Common myeloid progenitor, CD34-positive (primary cell): ENCODE data around the gene MSRB3.
"Not testable (repeated sequence)": the region's sequence is repeated elsewhere in the genome, so short reads cannot be mapped to it uniquely, and the experiment has no call there.

ENCODE experiments used
- CTCF ChIA-PET: fragments of 350-600 bp; sonication (Branson Sonifier 250); formaldehyde crosslinking; loops from one replicate; lab custom pipeline; 2021; ENCODE audit warnings: antibody characterized with exemption; lab: Charles Lee
- POLR2A ChIA-PET: fragments of 350-600 bp; sonication (Branson Sonifier 250); formaldehyde crosslinking; loops from one replicate; lab custom pipeline; 2021; ENCODE audit warnings: antibody characterized with exemption; lab: Charles Lee
- DNase-seq, 3 donors: peaks; one replicate each; pipeline versions ENCODE4 v3.0.0 to v3.0.0-alpha.2; 2013
- H3K27ac ChIP-seq, 2 experiments: 1 replicate in 1 of 2; 2 replicates in 1 of 2; pipeline ENCODE4 v1.7.0; 2013; ENCODE audit warnings: inconsistent platforms in 2 of 2, low read length in 2 of 2, mild to moderate bottlenecking in 2 of 2, low read depth in 1 of 2, moderate library complexity in 1 of 2; ENCODE audit not compliant: severe bottlenecking in 2 of 2, insufficient read depth in 1 of 2, poor library complexity in 1 of 2
- H3K27me3 ChIP-seq, 5 experiments: replicated peaks in 2 of 5; 1 replicate in 3 of 5; 2 replicates in 2 of 5; pipeline versions ENCODE4 v1.6.1 to v1.7.0; 2013; ENCODE audit warnings: low read length in 4 of 5, mild to moderate bottlenecking in 2 of 5, moderate library complexity in 2 of 5, inconsistent platforms in 1 of 5; ENCODE audit not compliant: insufficient read depth in 5 of 5, control insufficient read depth in 4 of 5
- H3K36me3 ChIP-seq, 4 experiments: 1 replicate in 2 of 4; 2 replicates in 2 of 4; pipeline versions ENCODE4 v1.6.1 to v1.7.0; 2013; ENCODE audit warnings: low read length in 3 of 4, control low read depth in 1 of 4, mild to moderate bottlenecking in 1 of 4; ENCODE audit not compliant: control insufficient read depth in 4 of 4, insufficient read depth in 4 of 4
- H3K4me1 ChIP-seq, 4 experiments: 1 replicate in 3 of 4; 2 replicates in 1 of 4; pipeline versions ENCODE4 v1.6.1 to v1.7.1; 2013; ENCODE audit warnings: low read length in 3 of 4, mild to moderate bottlenecking in 3 of 4, control low read depth in 1 of 4, inconsistent platforms in 1 of 4, moderate library complexity in 1 of 4; ENCODE audit not compliant: control insufficient read depth in 4 of 4, insufficient read depth in 4 of 4; ENCODE audit errors: control extremely low read depth in 1 of 4
- H3K4me3 ChIP-seq, 7 experiments: 1 replicate in 4 of 7; 2 replicates in 3 of 7; pipeline versions ENCODE4 v1.5.1 to v1.7.0; 2013; ENCODE audit warnings: mild to moderate bottlenecking in 7 of 7, low read length in 6 of 7, moderate library complexity in 6 of 7, inconsistent platforms in 2 of 7, low read depth in 2 of 7, control low read depth in 1 of 7; ENCODE audit not compliant: insufficient read depth in 4 of 7, control insufficient read depth in 1 of 7; ENCODE audit errors: extremely low read depth in 1 of 7
- H3K9me3 ChIP-seq, 5 experiments: 1 replicate in 4 of 5; 2 replicates in 1 of 5; pipeline versions ENCODE4 v1.6.1 to v1.7.1; 2013; ENCODE audit warnings: low read length in 4 of 5, mild to moderate bottlenecking in 2 of 5, inconsistent platforms in 1 of 5, low read depth in 1 of 5, moderate library complexity in 1 of 5; ENCODE audit not compliant: control insufficient read depth in 4 of 5, insufficient read depth in 2 of 5; ENCODE audit errors: control extremely low read depth in 1 of 5
- WGBS: methylation state at CpG from one replicate; pipeline ENCODE4 v1.1.5; 2013; ENCODE audit not compliant: insufficient coverage; 5-methylcytosine and 5-hydroxymethylcytosine counted together

MSRB3 gene

DNA sequence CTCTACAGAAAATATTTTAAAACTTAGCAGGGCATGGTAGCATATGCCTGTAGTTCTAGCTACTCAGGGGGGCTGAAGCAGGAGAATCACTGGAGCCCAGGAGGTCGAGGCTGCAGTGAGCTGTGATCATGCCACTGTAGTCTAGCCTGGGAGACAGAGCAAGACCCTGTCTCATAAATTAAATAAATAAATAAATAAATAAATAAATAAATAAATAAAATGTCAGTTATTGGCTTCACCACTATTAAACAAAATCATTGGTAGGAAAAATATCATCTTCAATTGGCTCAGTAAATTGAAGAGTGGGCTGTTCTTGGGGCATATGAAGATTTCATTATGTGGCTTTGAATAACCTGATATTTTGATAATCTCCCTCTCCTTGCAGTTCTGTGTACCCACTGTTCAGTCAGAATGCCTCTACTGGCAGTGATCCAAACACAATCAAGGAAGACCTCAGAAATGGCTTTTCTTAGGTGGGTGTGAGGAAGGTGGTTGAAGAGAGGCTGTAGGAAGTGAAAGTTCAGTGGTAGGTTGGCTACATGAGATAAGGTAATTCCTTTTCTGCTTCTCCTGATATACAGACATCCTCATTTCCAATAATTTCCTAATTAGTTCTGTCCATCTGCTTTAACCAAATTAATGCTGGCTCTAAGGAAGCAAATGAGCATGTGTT, 175.8 kb downstream of the MSRB3 start:
- ChIA-PET CTCF (interaction anchor here (0.5 to 2.3 kb wide), 2 partner anchors 10 to 212 kb away, joined by 4 to 6 read pairs; no protein-coding TSS in a partner anchor), POLR2A (no interaction called here)
- H3K4me1 ChIP-seq: peaks cover 0 to 4% (median 2%) of the 10 kb centered on the region in 4 experiments
- no peaks in the 10 kb centered on the region for H3K27me3 ChIP-seq
- H3K36me3 ChIP-seq: peaks cover 10 to 34% (median 25%) of the 10 kb centered on the region in 4 experiments
- H3K9me3 ChIP-seq: no peaks in the 10 kb centered on the region
- H3K27ac ChIP-seq: no peak overlapping the region
- whole genome bisulfite sequencing: no CpG with 5 or more reads among the region's 1 CpG
- H3K4me3 ChIP-seq: no peak overlapping the region
- peak in 2 of 3 donors; percentile 31 to 44 for DNase-seq

DNA sequence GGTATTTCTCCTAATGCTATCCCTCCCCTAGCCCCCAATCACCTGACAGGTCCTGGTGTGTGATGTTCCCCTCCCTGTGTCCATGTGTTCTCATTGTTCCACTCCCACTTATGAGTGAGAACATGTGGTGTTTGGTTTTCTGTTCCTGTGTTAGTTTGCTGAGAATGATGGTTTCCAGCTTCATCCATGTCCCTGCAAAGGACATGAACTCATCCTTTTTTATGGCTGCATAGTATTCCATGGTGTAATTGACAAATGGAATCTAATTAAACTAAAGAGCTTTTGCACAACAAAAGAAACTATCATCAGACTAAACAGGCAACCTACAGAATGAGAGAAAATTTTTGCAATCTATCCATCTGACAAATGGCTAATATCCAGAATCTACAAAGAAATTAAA, 178.9 kb downstream of the MSRB3 start:
- H3K27ac ChIP-seq, DNase-seq, H3K4me3 ChIP-seq, POLR2A ChIA-PET, H3K27me3 ChIP-seq, CTCF ChIA-PET, H3K9me3 ChIP-seq, H3K4me1 ChIP-seq: not testable (repeated sequence)
- peaks cover 16 to 56% (median 32%) of the 10 kb centered on the region in 4 experiments for H3K36me3 ChIP-seq

DNA sequence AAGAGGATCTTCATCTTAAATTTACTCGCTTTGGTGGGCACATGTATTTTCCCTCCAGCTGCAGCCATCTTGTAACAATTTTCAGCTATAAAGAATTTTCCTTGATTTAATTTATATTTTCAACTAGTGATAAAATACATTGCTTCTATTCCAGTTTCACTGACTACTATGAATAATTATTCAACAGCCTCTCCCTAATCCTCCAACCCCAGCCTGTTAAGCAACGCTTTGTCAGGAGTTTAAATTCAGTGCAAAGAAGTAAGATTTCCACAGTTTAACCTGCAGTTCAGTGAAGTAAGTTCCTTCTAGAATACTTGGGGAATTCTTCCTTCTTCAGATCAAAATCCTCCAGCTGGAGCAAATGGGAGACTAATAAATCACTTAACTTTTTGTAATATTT, 180.2 kb downstream of the MSRB3 start:
- no CpG with 5 or more reads among the region's 2 CpGs for WGBS
- H3K9me3 ChIP-seq: no peaks in the 10 kb centered on the region
- H3K36me3 ChIP-seq: peaks cover 18 to 66% (median 32%) of the 10 kb centered on the region in 4 experiments
- no peak overlapping the region for H3K4me3 ChIP-seq
- ChIA-PET CTCF (no interaction called here), POLR2A (no interaction called here)
- H3K4me1 ChIP-seq: no peaks in the 10 kb centered on the region
- no peak for DNase-seq
- H3K27me3 ChIP-seq: no peaks in the 10 kb centered on the region
- H3K27ac ChIP-seq: no peak overlapping the region

GRCh38 chr12:65459545-65459944, 181.1 kb downstream of the MSRB3 start:
- no peak for DNase-seq
- Histone ChIP-seq H3K27ac (no peak overlapping the region), H3K4me3 (no peak overlapping the region), H3K36me3 (peaks cover 14 to 67% (median 31%) of the 10 kb centered on the region in 4 experiments), H3K9me3 (no peaks in the 10 kb centered on the region), H3K27me3 (no peaks in the 10 kb centered on the region), H3K4me1 (no peaks in the 10 kb centered on the region)
- CTCF ChIA-PET: no interaction called here
- POLR2A ChIA-PET: no interaction called here

- CTCF ChIA-PET: no interaction called here
- H3K27ac ChIP-seq: no peak overlapping the region
- POLR2A ChIA-PET: no interaction called here
- H3K27me3 ChIP-seq: no peaks in the 10 kb centered on the region
- H3K4me3 ChIP-seq: no peak overlapping the region
- peaks cover 11 to 68% (median 30%) of the 10 kb centered on the region in 4 experiments for H3K36me3 ChIP-seq
- no peaks in the 10 kb centered on the region for H3K9me3 ChIP-seq
- no peaks in the 10 kb centered on the region for H3K4me1 ChIP-seq
- WGBS: 91% methylated on average over 8 of the region's 8 CpGs
- no peak for DNase-seq
These were observed 181.6 kb downstream of the MSRB3 start for GRCh38 chr12:65460063-65460462.

GRCh38 chr12:65461017-65461416, 182.5 kb downstream of the MSRB3 start:
- Histone ChIP-seq H3K27ac (no peak overlapping the region), H3K9me3 (no peaks in the 10 kb centered on the region), H3K4me3 (no peak overlapping the region), H3K27me3 (no peaks in the 10 kb centered on the region), H3K4me1 (no peaks in the 10 kb centered on the region), H3K36me3 (peaks cover 11 to 67% (median 28%) of the 10 kb centered on the region in 4 experiments)
- DNase-seq: no peak
- CTCF ChIA-PET: no interaction called here
- WGBS: 90% methylated on average over 2 of the region's 2 CpGs
- POLR2A ChIA-PET: no interaction called here

DNA sequence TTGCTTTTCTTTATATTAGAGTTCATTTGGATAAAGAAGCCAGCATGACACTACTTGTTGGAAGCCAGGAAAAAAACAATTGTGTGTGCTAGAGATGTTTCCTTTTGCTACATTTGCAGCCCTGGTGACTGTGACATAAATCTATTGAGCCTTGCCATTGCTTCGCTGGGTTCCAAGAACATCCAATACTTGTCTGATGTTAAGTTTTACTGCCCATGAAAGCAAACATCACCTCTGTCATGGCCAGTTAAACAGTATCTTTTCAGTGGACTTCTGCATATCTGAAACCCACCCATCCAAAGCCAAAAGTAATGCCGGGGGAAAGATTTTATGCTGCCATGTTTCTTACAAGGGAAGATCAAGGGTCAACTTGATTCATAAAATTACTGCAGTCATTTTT, 184.0 kb downstream of the MSRB3 start:
- no peak for DNase-seq
- POLR2A ChIA-PET: no interaction called here
- WGBS: 100% methylated on average over 2 of the region's 2 CpGs
- Histone ChIP-seq H3K4me1 (no peaks in the 10 kb centered on the region), H3K27me3 (no peaks in the 10 kb centered on the region), H3K27ac (no peak overlapping the region), H3K9me3 (no peaks in the 10 kb centered on the region), H3K4me3 (no peak overlapping the region), H3K36me3 (peaks cover 11 to 56% (median 24%) of the 10 kb centered on the region in 4 experiments)
- CTCF ChIA-PET: no interaction called here
